Thyroid gland (tissue), 4 donors: ENCODE results near the gene TTLL7.

Source experiments
- CTCF ChIP-seq, 6 experiments: fragments of 200-600 bp in 3 of 6; fragments of 450-650 bp in 3 of 6; sonication (generic) in 3 of 6; IDR thresholded peaks; one replicate each; pipeline ENCODE4 v1.5.1; 2016 to 2019; ENCODE audit warnings: antibody characterized with exemption in 6 of 6, mild to moderate bottlenecking in 2 of 6, inconsistent platforms in 1 of 6, moderate library complexity in 1 of 6
- POLR2A ChIP-seq, 2 donors: fragments of 450-650 bp; IDR thresholded peaks; one replicate each; pipeline ENCODE4 v1.6.1; 2017; ENCODE audit warnings: antibody characterized with exemption in 2 of 2, mild to moderate bottlenecking in 2 of 2, moderate library complexity in 1 of 2

- TF ChIP-seq POLR2A (IDR thresholded peaks at IDR 0.05) (no peak), CTCF (IDR thresholded peaks at IDR 0.05) (no peak)
These were observed 40.2 kb downstream of the TTLL7 start for GRCh38 chr1:83958704-83959103.
